Hepatocyte (in vitro differentiated cells): ENCODE measurements around the gene VAPB.

ENCODE experiments used
- EZH2 ChIP-seq: fragments of 200-600 bp; sonication (generic); IDR thresholded peaks from 2 replicates; pipeline ENCODE4 v1.6.1; 2016; ENCODE audit warnings: antibody characterized with exemption, mild to moderate bottlenecking, borderline replicate concordance
- EZH2phosphoT487 ChIP-seq: fragments of 200-600 bp; sonication (generic); IDR thresholded peaks from one replicate; pipeline ENCODE4 v1.6.1; 2018; ENCODE audit warnings: antibody characterized with exemption, mild to moderate bottlenecking, low read depth, moderate library complexity; ENCODE audit not compliant: unreplicated experiment, severe bottlenecking
- TF ChIP-seq, protein P1 (sequence below): fragments of 200-600 bp; sonication (generic); IDR thresholded peaks from 2 replicates; pipeline ENCODE4 v1.5.1; 2016; ENCODE audit warnings: antibody characterized with exemption, mild to moderate bottlenecking; ENCODE audit not compliant: poor library complexity

DNA sequence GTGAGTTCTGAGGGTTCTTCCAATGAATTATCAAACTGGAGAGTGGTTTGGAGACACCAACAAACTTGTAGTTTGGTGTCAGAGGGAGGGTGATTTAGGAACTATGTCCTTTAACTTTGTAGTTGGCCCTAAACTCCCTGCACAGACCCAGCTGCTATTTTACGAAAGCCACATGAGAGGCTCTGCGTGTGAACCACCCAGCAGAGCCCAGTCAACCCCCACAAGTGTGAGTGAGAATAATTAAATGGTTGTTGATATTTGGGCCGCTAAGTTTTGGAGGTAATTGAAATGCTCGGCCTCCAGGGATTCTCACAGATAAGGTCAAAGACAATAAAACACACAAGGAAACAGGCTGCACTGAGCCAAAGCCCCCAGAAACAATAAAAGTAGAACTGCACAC lies 6.9 kb upstream of the VAPB start:
- TF ChIP-seq, protein P1, sequence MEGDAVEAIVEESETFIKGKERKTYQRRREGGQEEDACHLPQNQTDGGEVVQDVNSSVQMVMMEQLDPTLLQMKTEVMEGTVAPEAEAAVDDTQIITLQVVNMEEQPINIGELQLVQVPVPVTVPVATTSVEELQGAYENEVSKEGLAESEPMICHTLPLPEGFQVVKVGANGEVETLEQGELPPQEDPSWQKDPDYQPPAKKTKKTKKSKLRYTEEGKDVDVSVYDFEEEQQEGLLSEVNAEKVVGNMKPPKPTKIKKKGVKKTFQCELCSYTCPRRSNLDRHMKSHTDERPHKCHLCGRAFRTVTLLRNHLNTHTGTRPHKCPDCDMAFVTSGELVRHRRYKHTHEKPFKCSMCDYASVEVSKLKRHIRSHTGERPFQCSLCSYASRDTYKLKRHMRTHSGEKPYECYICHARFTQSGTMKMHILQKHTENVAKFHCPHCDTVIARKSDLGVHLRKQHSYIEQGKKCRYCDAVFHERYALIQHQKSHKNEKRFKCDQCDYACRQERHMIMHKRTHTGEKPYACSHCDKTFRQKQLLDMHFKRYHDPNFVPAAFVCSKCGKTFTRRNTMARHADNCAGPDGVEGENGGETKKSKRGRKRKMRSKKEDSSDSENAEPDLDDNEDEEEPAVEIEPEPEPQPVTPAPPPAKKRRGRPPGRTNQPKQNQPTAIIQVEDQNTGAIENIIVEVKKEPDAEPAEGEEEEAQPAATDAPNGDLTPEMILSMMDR = no peak
- TF ChIP-seq EZH2 = no peak
- TF ChIP-seq EZH2phosphoT487 = no peak
